ENCODE measurements around the gene ZNF749.

ZNF749 gene

GRCh38 chr19:57435062-57435978 is at the start of gene ZNF749:
TSS of gene ZNF749 (plus strand) at chr19:57435325. CDS start at chr19:57435579, 254 bp downstream.
- DNase-seq, result peak; percentile 99
- Histone ChIP-seq H3K27ac (ENCODE audit: low read length) (peak within 1 kb of the TSS; percentile 71), H4K20me1 (ENCODE audit: insufficient read depth, low read length) (peaks cover 8% of the 10 kb centered on the region), H3K27me3 (ENCODE audit: insufficient read depth, low read length, poor library complexity) (no peaks in the 10 kb centered on the region), H3K4me1 (ENCODE audit: insufficient read depth, low read length) (peaks cover 41% of the 10 kb centered on the region), H3K79me2 (ENCODE audit: insufficient read depth, low read length) (peaks cover 54% of the 10 kb centered on the region), H3K9ac (ENCODE audit: low read depth, low read length) (peak within 1 kb of the TSS; percentile 58), H3K4me3 (ENCODE audit: low read depth in 1 of 2, low read length in 2 of 2) (peak within 1 kb of the TSS; percentile 90 to 91), H3K4me2 (ENCODE audit: insufficient read depth, low read length) (peak within 1 kb of the TSS; percentile 66), H3K9me3 (ENCODE audit: insufficient read depth, low read length, severe bottlenecking) (no peaks in the 10 kb centered on the region), H2AFZ (ENCODE audit: low read depth, low read length) (peak within 1 kb of the TSS; percentile 89), H3K36me3 (ENCODE audit: insufficient read depth, low read length) (peaks cover 17% of the 10 kb centered on the region)
- TF ChIP-seq CTCF (IDR thresholded peaks at IDR 0.05; ENCODE audit: borderline replicate concordance, extremely low read depth, low read length, poor library complexity, severe bottlenecking) (peak; percentile 5), EZH2 (IDR thresholded peaks at IDR 0.05; ENCODE audit: borderline replicate concordance, low read depth, low read length, severe bottlenecking) (no peak)
- ATAC-seq (ENCODE audit: insufficient read depth, low read depth), result peak; percentile 96

GRCh38 chr19:57389194-57389729 is 45.9 kb upstream of the ZNF749 start:
- Histone ChIP-seq H3K4me2 (ENCODE audit: insufficient read depth, low read length) (peak overlapping the region; percentile 93), H4K20me1 (ENCODE audit: insufficient read depth, low read length) (peaks cover 19% of the 10 kb centered on the region; the same call in 1 of the 2 replicates), H3K4me1 (ENCODE audit: insufficient read depth, low read length) (peaks cover 36% of the 10 kb centered on the region), H2AFZ (ENCODE audit: low read depth, low read length) (peak overlapping the region; percentile 89), H3K36me3 (ENCODE audit: insufficient read depth, low read length) (peaks cover 20% of the 10 kb centered on the region), H3K27ac (ENCODE audit: low read length) (peak overlapping the region; percentile 83), H3K4me3 (ENCODE audit: low read depth in 1 of 2, low read length in 2 of 2) (peak overlapping the region; percentile 2 to 97; a peak in 2 of 4 replicates), H3K79me2 (ENCODE audit: insufficient read depth, low read length) (peaks cover 48% of the 10 kb centered on the region), H3K9ac (ENCODE audit: low read depth, low read length) (peak overlapping the region; percentile 96), H3K9me3 (ENCODE audit: insufficient read depth, low read length, severe bottlenecking) (no peaks in the 10 kb centered on the region), H3K27me3 (ENCODE audit: insufficient read depth, low read length, poor library complexity) (no peaks in the 10 kb centered on the region)
- ATAC-seq (ENCODE audit: insufficient read depth, low read depth) (no peak), DNase-seq (no peak)
- TF ChIP-seq EZH2 (IDR thresholded peaks at IDR 0.05; ENCODE audit: borderline replicate concordance, low read depth, low read length, severe bottlenecking) (no peak), CTCF (IDR thresholded peaks at IDR 0.05; ENCODE audit: borderline replicate concordance, extremely low read depth, low read length, poor library complexity, severe bottlenecking) (no peak)

- Histone ChIP-seq H3K4me1 (ENCODE audit: insufficient read depth, low read length) (peaks cover 36% of the 10 kb centered on the region), H3K27ac (ENCODE audit: low read length) (peak within 1 kb of the TSS; percentile 92), H3K27me3 (ENCODE audit: insufficient read depth, low read length, poor library complexity) (no peaks in the 10 kb centered on the region), H3K9me3 (ENCODE audit: insufficient read depth, low read length, severe bottlenecking) (no peaks in the 10 kb centered on the region), H3K79me2 (ENCODE audit: insufficient read depth, low read length) (peaks cover 54% of the 10 kb centered on the region), H3K9ac (ENCODE audit: low read depth, low read length) (peak within 1 kb of the TSS; percentile 96), H3K36me3 (ENCODE audit: insufficient read depth, low read length) (peaks cover 25% of the 10 kb centered on the region), H4K20me1 (ENCODE audit: insufficient read depth, low read length) (peaks cover 23% of the 10 kb centered on the region; the same call in 1 of the 2 replicates), H3K4me2 (ENCODE audit: insufficient read depth, low read length) (peak within 1 kb of the TSS; percentile 93), H2AFZ (ENCODE audit: low read depth, low read length) (peak within 1 kb of the TSS; percentile 89), H3K4me3 (ENCODE audit: low read depth in 1 of 2, low read length in 2 of 2) (peak within 1 kb of the TSS; percentile 93 to 97)
- ATAC-seq (ENCODE audit: insufficient read depth, low read depth) (peak; percentile 99), DNase-seq (peak; percentile 98)
- TF ChIP-seq CTCF (IDR thresholded peaks at IDR 0.05; ENCODE audit: borderline replicate concordance, extremely low read depth, low read length, poor library complexity, severe bottlenecking) (peak; percentile 42), EZH2 (IDR thresholded peaks at IDR 0.05; ENCODE audit: borderline replicate concordance, low read depth, low read length, severe bottlenecking) (no peak)
Observed at GRCh38 chr19:57389730-57390598, 45.2 kb upstream of the ZNF749 start, which contains the start of gene ZNF548. TSS of gene ZNF548 (plus strand) at chr19:57389854. CDS start at chr19:57390100, 246 bp downstream.
